Esophagus squamous epithelium (tissue), 5 donors: ENCODE data around the gene TEDDM1. TPM values are rescaled to one million over a fixed set of nuclear protein-coding genes. Genes with fewer than 3 reads are reported as not detected.

ENCODE experiments used
- DNase-seq: peaks from one replicate; lab custom pipeline; 2025; lab: John Stamatoyannopoulos, UW
- H3K27ac ChIP-seq, 4 donors: fragments of 200-600 bp; sonication (generic); one replicate each; pipeline ENCODE4 v1.5.1; 2016 to 2019; ENCODE audit warnings: mild to moderate bottlenecking in 1 of 4
- H3K27me3 ChIP-seq, 4 donors: fragments of 200-600 bp; sonication (generic); 1 replicate in 3 of 4; 2 replicates in 1 of 4; pipeline versions ENCODE4 v1.5.1 to v1.6.0; 2017 to 2021; ENCODE audit warnings: antibody characterized with exemption in 1 of 4
- H3K36me3 ChIP-seq, 3 donors: fragments of 200-600 bp; sonication (generic); one replicate each; pipeline ENCODE4 v1.5.1; 2016 to 2019
- H3K4me1 ChIP-seq, 3 donors: fragments of 200-600 bp; sonication (generic); one replicate each; pipeline ENCODE4 v1.5.1; 2017 to 2019
- H3K4me3 ChIP-seq, 4 donors: fragments of 200-600 bp; sonication (generic); 1 replicate in 3 of 4; 2 replicates in 1 of 4; pipeline ENCODE4 v1.5.1; 2016 to 2019; ENCODE audit warnings: mild to moderate bottlenecking in 2 of 4, moderate library complexity in 1 of 4
- H3K9me3 ChIP-seq, 3 donors: fragments of 200-600 bp; sonication (generic); one replicate each; pipeline ENCODE4 v1.5.1; 2016 to 2019
- POLR2A ChIP-seq, 4 donors: fragments of 450-650 bp; IDR thresholded peaks; one replicate each; pipeline ENCODE4 v1.6.1; 2017; ENCODE audit warnings: antibody characterized with exemption in 4 of 4, mild to moderate bottlenecking in 4 of 4, moderate library complexity in 3 of 4
- WGBS, 2 donors: methylation state at CpG; one replicate each; pipeline ENCODE4 v1.1.5; 2018; 5-methylcytosine and 5-hydroxymethylcytosine counted together
- intact Hi-C: fragments of 100-400 bp; cut with DNase I; formaldehyde crosslinking; loops from one replicate; pipeline ENCODE4 v1.15.0; 2022
- total RNA-seq, 4 donors: library from RNA; depleted of rRNA; stranded (reverse); fragments of >200 nt; gene quantifications; one replicate each; pipeline ENCODE4 v1.1.0, GENCODE V29; 2016
- TF ChIP-seq, protein P1 (sequence below), 6 experiments: fragments of 450-650 bp in 4 of 6; fragments of 200-600 bp in 2 of 6; sonication (generic) in 2 of 6; IDR thresholded peaks; one replicate each; pipeline ENCODE4 v1.5.1; 2016 to 2019; ENCODE audit warnings: antibody characterized with exemption in 6 of 6, mild to moderate bottlenecking in 4 of 6, moderate library complexity in 4 of 6
- donor health status: DM: yes; HTN: yes; CAD: no.

The TEDDM1 gene
- total RNA-seq, 4 donors from 2014 or later, result not detected

DNA sequence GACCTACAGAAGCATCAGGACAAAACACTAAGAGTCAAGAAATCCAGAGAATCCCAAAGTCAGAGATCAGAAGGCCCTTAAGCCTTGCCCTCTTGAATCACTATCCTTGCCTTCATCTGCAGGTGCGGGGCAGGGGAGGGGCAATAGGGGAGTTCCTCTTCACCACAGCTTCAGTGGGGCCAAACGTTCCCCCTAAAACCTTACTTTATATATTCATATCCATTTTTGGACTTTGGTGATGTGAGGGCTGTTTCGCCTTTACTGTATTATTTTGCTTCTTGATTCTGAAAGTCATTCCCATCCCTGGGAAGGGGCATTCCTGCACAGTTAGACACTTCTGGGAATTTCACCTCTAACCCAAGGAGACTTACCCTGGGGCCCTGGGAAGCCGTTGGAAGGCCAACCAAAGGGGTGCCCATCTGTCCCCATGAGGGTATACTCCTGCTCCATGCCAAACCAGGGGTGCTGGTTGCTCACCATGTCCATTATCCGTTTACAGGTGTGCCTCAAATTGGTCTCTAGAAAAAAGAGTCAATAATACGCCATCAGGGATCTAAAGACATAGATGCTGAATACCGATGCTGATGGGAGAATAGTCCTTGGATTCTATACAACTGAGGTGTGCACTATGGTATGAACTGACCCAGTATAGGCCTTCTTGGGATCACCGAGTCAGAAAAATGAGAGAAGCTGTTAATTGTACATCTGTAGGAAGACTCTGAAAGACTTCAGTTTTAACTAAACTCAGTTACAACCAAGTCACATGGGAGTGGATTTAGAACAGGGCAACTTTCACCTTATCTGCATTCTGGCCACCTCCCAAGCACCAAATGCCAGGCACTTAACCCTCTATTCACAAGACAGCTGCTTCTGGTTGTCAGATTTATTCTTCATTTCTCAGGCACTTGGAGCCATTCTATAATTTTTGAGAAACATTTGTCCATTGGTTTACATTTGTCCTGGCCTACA lies 14.3 kb downstream of the TEDDM1 start:
- 88 to 96% methylated on average over 6 of the region's 8 CpGs for WGBS, 2 donors
- H3K36me3 ChIP-seq, result peaks cover 50 to 79% (median 58%) of the 10 kb centered on the region in 3 donors
- no peaks in the 10 kb centered on the region for H3K27me3 ChIP-seq
- no peak for DNase-seq
- H3K4me3 ChIP-seq, result peak overlapping the region in 2 of 4 donors; percentile 87 to 88
- TF ChIP-seq, protein P1, sequence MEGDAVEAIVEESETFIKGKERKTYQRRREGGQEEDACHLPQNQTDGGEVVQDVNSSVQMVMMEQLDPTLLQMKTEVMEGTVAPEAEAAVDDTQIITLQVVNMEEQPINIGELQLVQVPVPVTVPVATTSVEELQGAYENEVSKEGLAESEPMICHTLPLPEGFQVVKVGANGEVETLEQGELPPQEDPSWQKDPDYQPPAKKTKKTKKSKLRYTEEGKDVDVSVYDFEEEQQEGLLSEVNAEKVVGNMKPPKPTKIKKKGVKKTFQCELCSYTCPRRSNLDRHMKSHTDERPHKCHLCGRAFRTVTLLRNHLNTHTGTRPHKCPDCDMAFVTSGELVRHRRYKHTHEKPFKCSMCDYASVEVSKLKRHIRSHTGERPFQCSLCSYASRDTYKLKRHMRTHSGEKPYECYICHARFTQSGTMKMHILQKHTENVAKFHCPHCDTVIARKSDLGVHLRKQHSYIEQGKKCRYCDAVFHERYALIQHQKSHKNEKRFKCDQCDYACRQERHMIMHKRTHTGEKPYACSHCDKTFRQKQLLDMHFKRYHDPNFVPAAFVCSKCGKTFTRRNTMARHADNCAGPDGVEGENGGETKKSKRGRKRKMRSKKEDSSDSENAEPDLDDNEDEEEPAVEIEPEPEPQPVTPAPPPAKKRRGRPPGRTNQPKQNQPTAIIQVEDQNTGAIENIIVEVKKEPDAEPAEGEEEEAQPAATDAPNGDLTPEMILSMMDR (IDR thresholded peaks at IDR 0.05), result no peak
- intact Hi-C loops, result no loop called here
- H3K4me1 ChIP-seq, result peaks cover 0 to 86% (median 47%) of the 10 kb centered on the region in 3 donors
- H3K27ac ChIP-seq, result peak overlapping the region in 3 of 4 donors; percentile 98 to 99 (median 98)
- no peaks in the 10 kb centered on the region for H3K9me3 ChIP-seq

DNA sequence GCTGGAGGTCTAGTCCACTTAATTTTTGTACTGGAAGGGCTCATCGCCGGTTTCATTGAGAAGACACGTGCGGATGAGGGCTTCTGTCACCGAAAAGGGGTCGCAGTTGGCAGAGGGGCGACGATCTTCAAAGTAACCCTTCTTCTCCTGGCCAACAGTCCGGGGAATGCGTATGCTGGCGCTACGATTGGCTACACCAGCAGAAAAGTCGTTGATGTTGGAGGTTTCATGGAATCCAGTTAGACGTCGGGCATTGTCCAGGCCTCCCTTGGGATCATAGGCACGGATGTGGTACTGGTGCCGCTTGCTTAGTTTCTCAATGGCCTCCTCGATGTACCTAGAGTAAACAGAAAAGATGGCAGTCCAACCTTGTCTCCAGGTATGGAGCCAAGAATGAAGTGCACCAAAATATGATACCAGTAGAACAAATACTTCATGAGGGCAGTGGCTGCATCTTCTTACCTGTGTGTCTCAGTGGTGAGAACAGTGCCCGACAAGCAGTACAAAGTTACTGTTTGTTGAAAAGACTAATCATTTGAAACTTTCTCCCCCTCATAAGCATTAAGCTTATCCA lies 16.0 kb downstream of the TEDDM1 start:
- TF ChIP-seq, protein P1 (IDR thresholded peaks at IDR 0.05), result no peak
- TF ChIP-seq POLR2A (IDR thresholded peaks at IDR 0.05), result no peak
- intact Hi-C loops, result no loop called here
- peak overlapping the region in 1 of 4 donors; percentile 8 for H3K4me3 ChIP-seq
- no peak for DNase-seq
- 88 to 93% methylated on average over 19 of the region's 19 CpGs for WGBS, 2 donors
- no peaks in the 10 kb centered on the region for H3K27me3 ChIP-seq
- H3K36me3 ChIP-seq, result peaks cover 45 to 82% (median 58%) of the 10 kb centered on the region in 3 donors
- H3K27ac ChIP-seq, result peak overlapping the region in 1 of 4 donors; percentile 8
- peaks cover 0 to 98% (median 47%) of the 10 kb centered on the region in 3 donors for H3K4me1 ChIP-seq
- no peaks in the 10 kb centered on the region for H3K9me3 ChIP-seq

DNA sequence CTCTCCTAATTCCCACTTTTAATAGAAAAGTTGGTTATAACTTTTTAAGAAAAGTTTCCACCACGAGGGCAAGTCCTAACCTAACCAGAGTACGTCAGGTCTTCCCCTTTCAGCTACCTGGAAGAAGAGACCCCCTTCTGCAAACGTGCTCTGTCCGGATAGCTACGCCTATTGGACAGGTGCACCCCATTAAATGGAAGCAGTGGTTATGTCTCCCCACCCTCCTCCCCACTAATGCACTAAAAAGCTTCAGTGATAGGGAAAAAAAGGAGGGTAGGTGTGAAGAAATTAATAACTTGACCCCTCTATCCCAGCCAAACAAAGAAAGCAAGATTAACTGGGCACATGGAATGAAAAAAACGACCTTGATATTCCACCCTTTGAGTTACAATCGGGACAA lies 16.5 kb downstream of the TEDDM1 start:
- peak overlapping the region in 2 of 4 donors; percentile 8 to 9 for H3K27ac ChIP-seq
- intact Hi-C loops, result no loop called here
- no peaks in the 10 kb centered on the region for H3K27me3 ChIP-seq
- peak in 2 of 4 donors; percentile 2 to 7 for TF ChIP-seq POLR2A (IDR thresholded peaks at IDR 0.05)
- TF ChIP-seq, protein P1 (IDR thresholded peaks at IDR 0.05), result no peak
- H3K9me3 ChIP-seq, result no peaks in the 10 kb centered on the region
- H3K36me3 ChIP-seq, result peaks cover 45 to 81% (median 58%) of the 10 kb centered on the region in 3 donors
- no peak for DNase-seq
- peak overlapping the region in 1 of 4 donors; percentile 8 for H3K4me3 ChIP-seq
- WGBS, 2 donors, result 82 to 90% methylated on average over 6 to 7 of the region's 7 CpGs
- peaks cover 0 to 96% (median 47%) of the 10 kb centered on the region in 3 donors for H3K4me1 ChIP-seq

DNA sequence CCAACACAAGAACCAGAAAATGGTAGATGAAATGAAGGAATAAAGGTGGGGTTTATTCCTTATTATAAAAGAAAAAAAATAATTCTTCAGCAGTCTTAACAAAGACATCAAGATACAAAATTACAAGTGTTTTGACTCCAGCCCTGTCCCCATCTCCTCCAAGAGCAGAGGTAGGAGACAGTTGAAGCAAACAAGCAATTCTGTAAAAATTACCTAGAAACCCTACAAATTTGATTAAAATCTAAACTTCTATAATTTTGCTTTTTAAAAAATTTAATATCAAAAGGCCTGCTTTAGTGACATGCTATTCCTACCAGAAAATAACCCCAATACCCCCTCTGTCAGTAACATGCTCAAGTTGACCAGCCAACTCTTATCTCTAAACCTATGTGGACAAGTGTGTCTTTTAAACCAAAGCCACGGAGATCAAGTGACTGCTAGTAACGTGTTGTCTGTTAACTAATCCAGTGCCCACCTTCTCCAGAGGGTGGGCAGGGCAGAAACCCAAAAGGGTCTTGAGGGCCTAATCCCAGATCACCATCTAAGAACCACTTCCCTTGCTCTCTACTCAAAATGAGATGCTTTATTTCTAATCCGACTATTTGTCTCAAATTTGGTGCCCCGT lies 17.3 kb downstream of the TEDDM1 start:
- TF ChIP-seq POLR2A (IDR thresholded peaks at IDR 0.05), result no peak
- TF ChIP-seq, protein P1 (IDR thresholded peaks at IDR 0.05), result no peak
- Histone ChIP-seq H3K27me3 (no peaks in the 10 kb centered on the region), H3K36me3 (peaks cover 41 to 73% (median 54%) of the 10 kb centered on the region in 3 donors), H3K27ac (peak overlapping the region in 2 of 4 donors; percentile 1 to 75), H3K4me3 (no peak overlapping the region), H3K9me3 (no peaks in the 10 kb centered on the region), H3K4me1 (peaks cover 0 to 88% (median 42%) of the 10 kb centered on the region in 3 donors)
- WGBS, 2 donors, result 75 to 83% methylated on average over 4 of the region's 4 CpGs
- intact Hi-C loops, result no loop called here
- no peak for DNase-seq
